T-helper 1 cell (primary cell): ENCODE results near the gene MAST4.

Experiments used
- DNase-seq, 5 donors: peaks; one replicate each; pipeline ENCODE4 v3.0.0-alpha.2; 2012 to 2020

MAST4 gene

DNA sequence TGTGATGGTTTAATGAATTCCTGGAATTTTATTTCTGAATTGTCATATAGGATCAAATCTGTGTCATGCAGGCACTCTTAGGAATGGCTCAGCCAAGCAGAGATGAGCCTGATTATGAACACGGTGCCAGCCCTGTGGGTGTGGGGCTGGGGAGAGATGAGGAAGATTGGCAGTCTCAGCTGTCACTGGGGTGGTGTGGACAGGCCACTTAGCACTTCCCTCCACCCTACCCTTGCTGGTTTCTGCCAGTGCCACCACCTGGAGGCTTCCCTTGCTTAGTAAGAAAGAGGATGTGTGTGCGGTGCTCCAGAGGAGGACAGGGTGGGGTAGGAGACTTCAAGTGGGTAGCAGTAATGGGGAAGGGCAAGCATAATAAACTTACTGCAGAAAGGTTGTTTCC is 373.8 kb downstream of the MAST4 start:
- DNase-seq, result no peak

DNA sequence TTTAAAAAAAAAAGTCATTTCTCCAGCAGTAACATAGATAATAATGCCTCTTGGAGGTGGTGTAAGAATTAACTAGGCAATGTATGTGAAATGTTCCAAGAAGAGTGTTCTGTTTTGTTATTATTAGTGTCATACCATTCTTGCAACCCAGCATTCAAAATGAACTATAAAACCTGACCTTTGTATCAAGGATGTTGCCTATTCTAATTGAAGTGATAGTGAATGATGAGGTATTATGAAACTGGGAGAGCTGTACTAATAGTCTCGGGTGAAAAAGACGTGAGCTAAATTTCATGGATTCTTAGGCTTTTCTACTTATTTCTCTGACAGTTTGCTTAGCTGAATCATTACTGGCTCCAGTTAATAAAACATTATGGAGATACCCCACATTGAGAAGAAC is 375.8 kb downstream of the MAST4 start:
- no peak for DNase-seq

- DNase-seq, result no peak
Observed at GRCh38 chr5:66974256-66974655, 378.1 kb downstream of the MAST4 start.

DNA sequence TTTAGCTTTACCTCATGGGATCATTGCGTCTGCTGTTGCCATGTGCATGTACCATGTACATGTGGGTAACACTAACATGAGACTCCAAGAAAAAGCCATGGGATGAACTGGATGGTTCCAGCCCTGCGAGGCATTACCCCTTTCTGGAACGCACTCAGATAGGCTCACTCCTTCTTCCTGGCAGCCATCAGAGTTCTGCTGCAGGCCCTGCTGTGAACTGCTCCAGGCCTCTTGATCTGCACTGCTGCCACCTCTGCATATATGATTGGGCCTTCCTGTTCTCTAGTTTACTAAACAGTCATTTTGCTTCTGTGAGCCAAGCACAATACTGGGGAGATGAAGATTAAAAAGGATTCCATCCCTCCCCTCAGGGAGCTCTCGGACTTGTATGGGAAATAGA is 379.9 kb downstream of the MAST4 start:
- no peak for DNase-seq

DNA sequence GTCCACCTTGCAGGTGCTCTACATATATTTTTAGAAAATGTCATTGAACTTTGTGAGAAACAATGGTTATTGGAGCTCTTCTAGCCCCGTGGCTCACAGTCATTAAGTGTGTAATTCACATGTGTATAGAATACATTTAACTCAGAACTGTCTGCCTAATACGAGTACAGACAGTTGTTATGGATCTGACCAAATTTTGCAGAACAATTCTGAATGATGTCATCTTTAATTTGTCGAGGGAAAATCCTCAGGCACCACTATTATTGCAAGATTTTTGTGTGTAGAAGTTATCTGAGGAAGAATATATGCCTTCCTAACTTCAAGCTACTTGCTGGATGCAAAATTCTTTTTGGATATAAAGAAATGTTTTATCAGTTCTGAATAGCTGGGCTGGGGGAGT is 383.5 kb downstream of the MAST4 start:
- no peak for DNase-seq

GRCh38 chr5:66981266-66982055 is 385.3 kb downstream of the MAST4 start:
- DNase-seq, result no peak

DNA sequence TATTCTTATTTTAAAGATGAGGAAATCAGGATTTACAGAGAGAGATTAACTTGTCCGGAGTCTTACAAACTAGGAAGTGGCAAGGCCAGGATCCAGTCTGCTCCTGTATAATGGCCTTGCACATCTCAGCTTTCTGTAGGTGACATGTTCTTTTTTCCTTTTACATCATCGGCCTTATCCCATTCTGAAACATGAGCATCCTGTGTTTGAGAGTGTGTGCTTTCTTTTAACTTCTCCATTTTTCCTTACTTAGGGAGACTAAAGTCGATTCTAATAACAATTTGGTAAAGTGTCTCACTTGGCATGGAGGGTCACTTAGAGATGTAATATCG is 385.8 kb downstream of the MAST4 start:
- DNase-seq, result no peak

DNA sequence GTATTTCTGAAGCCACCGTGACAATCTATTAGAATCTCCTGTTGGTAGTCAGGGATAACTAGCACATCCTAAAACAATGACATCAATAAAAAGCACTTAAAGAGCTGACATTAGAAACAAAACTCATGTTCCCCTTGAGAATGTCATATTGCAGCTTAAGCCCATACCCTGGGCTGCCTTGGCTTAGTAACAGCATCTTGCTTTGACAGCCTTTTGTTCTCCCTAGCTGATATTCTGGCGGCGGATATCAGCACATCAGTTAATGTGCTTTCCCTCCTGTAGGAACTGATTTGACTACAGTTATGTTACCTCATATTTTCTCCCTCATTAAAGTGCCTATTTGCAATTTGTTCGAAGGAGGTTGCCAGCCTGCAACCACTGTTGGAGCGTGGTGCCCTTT is 386.3 kb downstream of the MAST4 start:
- no peak for DNase-seq

GRCh38 chr5:66985417-66985816 is 389.2 kb downstream of the MAST4 start:
- no peak for DNase-seq

DNA sequence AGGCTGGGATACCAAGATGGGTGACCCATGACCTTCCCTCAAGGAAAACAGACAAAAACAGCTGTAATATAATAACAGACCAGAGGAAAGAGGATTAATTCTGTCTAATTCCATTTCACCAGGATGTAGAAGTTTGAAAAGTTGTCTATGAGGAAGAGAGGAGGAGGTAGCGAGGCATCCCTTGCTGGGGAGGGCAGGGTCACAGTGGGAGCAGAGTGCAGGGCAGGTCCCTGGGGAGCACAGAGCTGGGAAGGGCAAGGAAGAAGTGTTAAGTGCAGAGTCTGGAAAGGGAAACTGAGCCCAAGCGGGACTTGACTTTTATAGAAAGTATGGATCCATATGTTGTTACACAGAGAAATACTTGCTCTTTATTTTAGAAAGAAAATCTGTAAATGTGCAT is 389.8 kb downstream of the MAST4 start:
- no peak for DNase-seq

GRCh38 chr5:66986534-66986933 is 390.3 kb downstream of the MAST4 start:
- DNase-seq, result no peak

DNA sequence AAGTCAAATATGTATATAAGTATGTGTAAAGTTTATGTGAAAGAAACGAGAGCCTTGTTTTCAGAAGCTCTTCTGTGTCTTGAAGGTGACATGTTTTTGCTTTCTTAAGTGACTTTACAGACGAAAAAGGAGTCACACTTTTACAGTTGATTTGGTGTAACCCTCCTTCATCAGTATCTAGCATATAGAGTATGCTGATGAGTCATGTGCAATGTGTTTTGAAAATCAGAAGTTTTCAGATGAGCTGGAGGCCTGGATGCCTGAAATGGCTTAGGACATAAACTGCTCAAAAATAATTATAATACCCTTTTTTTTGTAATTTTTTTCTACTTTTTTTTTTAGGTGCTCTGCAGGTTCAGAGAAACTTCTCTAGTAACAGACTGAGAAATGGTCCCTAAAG is 390.9 kb downstream of the MAST4 start:
- no peak for DNase-seq

- no peak for DNase-seq
Observed at GRCh38 chr5:66987540-66987939, 391.3 kb downstream of the MAST4 start.

- peak in 1 of 5 donors; percentile 20 for DNase-seq
Observed at GRCh38 chr5:66987949-66988838, 392.0 kb downstream of the MAST4 start.

DNA sequence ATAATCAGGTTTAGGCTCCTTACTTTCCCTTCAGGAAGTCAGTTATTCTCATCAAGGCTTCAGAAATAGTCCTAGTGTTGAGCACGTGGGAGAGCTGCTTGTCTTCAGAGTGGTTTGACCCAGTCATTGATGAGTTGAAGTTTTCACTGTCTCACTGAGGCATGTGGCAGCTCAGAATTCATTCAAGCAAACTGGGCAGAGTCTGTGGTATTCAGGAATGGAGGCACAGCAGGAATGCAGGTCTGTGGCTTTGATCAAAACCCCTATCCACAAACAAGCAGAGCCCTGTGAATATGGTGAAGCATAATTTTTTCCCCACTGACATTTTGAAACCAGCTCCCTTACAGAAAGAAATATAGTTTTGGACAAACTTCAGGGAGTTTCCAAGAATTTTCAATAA is 393.1 kb downstream of the MAST4 start:
- no peak for DNase-seq

DNA sequence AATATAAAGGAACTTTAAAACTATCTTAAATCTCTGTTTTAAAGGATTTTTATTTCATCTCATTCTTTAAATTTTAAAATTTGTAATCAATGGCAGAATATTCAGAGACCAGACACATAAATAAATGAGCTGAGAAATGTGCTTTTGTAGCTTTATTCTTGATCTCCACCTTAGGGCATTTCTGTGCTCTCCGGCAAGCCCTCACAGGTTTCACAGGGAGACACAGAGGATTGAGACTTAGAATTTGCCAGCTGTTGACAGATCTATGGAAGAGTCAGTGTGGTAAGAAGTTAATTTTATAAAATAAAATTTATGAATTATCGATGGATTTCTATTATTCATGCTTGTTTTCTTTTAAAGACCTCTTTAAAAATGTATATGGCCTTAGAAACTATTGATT is 393.6 kb downstream of the MAST4 start:
- DNase-seq, result no peak

DNA sequence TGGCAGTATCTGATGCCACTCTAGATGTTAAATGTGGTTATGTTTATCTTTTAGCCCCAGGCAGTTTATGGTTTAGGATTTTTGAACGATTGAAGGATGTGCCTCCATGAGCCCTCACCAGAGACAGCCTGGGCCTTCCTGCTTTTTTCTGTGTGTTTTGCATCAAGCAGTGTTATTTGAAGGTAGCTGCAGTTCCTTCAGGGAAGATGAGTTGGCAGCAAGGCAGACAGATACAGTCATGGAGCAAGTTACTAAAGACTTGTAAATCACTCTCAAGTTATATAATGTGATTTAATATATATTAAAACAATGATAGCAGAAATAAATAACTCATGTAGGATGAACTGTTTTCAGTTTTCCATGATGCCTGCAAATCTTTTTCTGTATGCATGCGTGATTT is 395.6 kb downstream of the MAST4 start:
- DNase-seq, result no peak

GRCh38 chr5:66992547-66992946 is 396.4 kb downstream of the MAST4 start:
- no peak for DNase-seq

GRCh38 chr5:66993448-66993847 is 397.3 kb downstream of the MAST4 start:
- no peak for DNase-seq

GRCh38 chr5:66993882-66994281 is 397.7 kb downstream of the MAST4 start:
- no peak for DNase-seq

GRCh38 chr5:66994790-66995189 is 398.6 kb downstream of the MAST4 start:
- no peak for DNase-seq

GRCh38 chr5:67000794-67001475 is 404.7 kb downstream of the MAST4 start:
- no peak for DNase-seq

DNA sequence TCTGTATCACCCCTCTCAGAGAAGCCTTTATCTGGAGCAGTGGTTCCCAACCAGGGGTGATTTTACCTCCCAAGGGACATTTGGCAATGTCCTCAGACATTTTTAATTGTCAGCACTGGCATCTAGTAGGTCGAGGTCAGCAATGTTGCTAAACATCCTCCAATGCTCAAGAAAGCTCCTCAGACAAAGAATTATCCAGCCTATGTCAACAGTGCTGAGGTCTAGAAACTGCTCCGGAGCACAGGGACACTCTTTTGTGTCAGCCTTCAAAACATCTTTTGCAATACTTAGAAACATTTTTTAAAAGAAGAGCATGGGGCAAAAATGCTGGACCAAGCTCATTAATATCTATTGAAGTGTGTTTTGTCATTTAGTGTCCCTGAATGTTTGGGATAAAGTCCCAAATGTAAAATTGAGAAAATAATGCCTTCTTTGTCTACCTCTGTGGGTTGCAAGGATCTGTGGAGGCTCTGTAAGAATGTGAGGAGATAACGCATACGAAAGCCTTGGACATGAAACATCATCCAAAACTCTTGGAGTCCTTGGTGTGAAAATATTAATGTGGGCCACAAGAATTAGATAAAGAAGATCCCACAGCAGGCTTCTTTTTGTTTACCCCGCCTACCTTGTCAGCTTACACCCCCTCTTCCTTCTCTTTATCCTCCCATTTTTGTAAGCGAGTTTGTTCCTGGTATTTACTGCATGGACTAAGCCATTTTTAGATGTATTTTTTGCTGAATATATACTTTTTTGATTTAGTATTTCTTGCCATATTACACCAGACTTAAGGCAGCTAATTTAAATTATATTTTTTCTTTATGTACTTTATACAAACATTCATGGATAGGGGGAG is 406.9 kb downstream of the MAST4 start:
- no peak for DNase-seq
